Calu3 (cell line): ENCODE results near the gene AIG1. TPM values are rescaled to one million over a fixed set of nuclear protein-coding genes. Genes with fewer than 3 reads are reported as not detected.

Experiments used
- BruUV-seq: library from RNA; stranded (reverse); fragments of 400-500 nt; replicated peaks from 2 replicates; lab custom pipeline; 2021; lab: Mats Ljungman, UMichigan
- CTCF ChIA-PET: fragments of 300-600 bp; sonication (Branson Sonifier 250); formaldehyde crosslinking; loops from one replicate; lab custom pipeline; 2022; ENCODE audit warnings: antibody characterized with exemption; lab: Charles Lee
- DNase-seq: peaks from one replicate; pipeline ENCODE4 v3.0.0; 2022
- H3K27ac Mint-ChIP-seq: one replicate; pipeline ENCODE4 v1.8.0; 2022; ENCODE audit warnings: mixed read lengths; ENCODE audit not compliant: unreplicated experiment
- H3K27me3 Mint-ChIP-seq: one replicate; pipeline ENCODE4 v1.8.0; 2022; ENCODE audit warnings: mixed read lengths; ENCODE audit not compliant: unreplicated experiment
- H3K36me3 Mint-ChIP-seq: one replicate; pipeline ENCODE4 v1.8.0; 2022; ENCODE audit warnings: mild to moderate bottlenecking, moderate library complexity, mixed read lengths; ENCODE audit not compliant: insufficient read depth, unreplicated experiment
- H3K4me1 Mint-ChIP-seq: one replicate; pipeline ENCODE4 v1.8.0; 2022; ENCODE audit warnings: mild to moderate bottlenecking, low read depth, mixed read lengths; ENCODE audit not compliant: unreplicated experiment
- H3K4me3 Mint-ChIP-seq: one replicate; pipeline ENCODE4 v1.8.0; 2022; ENCODE audit warnings: mild to moderate bottlenecking, low read depth, moderate library complexity, mixed read lengths; ENCODE audit not compliant: unreplicated experiment
- H3K9me3 Mint-ChIP-seq: one replicate; pipeline ENCODE4 v1.8.0; 2022; ENCODE audit warnings: low read depth, mixed read lengths; ENCODE audit not compliant: unreplicated experiment
- intact Hi-C: fragments of 100-400 bp; cut with micrococcal nuclease; formaldehyde crosslinking; loops from one replicate; pipeline ENCODE4 v1.10.0; 2022; ENCODE audit not compliant: unreplicated experiment
- total RNA-seq: library from RNA; stranded (reverse); gene quantifications from 2 replicates; pipeline ENCODE4 v1.2.3, GENCODE V29; 2022
- TF ChIP-seq, protein P1 (sequence below): fragments of 200-600 bp; IDR thresholded peaks from one replicate; pipeline ENCODE4 v1.8.0; 2022; ENCODE audit warnings: antibody characterized with exemption; ENCODE audit not compliant: unreplicated experiment

The AIG1 gene
- total RNA-seq, 1 experiment from 2014 or later, result 57.2 TPM

DNA sequence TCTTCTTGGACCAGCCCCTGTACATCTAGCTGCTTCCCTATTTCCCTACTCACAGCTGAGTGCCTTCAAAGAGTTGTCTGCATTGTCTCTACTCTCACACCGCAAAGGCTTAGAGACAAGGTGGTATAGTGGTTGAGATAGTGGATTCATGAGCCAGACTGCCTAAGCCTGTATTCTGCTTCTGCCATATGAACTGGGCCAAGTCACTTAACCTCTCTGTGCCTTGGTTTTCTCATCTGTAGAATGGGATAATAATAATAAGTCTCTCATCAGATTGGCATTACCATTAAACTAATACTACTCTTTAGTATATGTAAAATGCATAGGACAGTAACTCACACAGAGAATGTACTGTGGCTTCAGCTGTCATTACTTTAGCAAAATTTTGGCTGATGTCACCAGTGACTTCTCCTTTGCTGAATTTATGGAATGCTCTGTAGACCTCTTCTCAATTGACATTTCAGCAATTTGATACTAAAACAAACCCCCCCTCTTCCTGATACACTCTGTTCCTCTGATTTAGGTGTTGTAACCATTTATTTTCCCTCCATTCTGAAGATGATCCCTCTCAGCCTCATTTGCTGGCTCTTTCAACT lies 233.7 kb downstream of the AIG1 start:
- intact Hi-C loops, result no loop called here

DNA sequence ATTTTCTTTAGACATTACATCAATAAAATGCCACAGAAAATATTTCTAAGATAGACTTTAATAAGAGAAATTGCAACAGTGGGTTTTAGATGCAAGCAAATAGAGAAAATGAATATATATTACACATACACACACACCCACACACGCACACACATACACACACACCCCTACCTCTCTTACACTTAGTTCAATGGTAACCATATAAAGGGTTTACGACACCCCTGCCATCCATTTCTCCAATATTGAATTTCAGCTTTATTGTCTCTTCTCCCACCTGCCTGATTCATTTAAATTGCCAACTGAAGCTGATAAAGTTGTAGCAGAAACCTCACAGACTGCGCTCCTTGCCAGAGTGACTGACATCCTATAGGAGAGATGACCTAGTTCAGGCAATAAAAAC lies 235.2 kb downstream of the AIG1 start:
- Mint-ChIP-seq H3K4me3 (no peak overlapping the region), H3K27ac (no peak overlapping the region), H3K36me3 (no peaks in the 10 kb centered on the region), H3K9me3 (no peaks in the 10 kb centered on the region), H3K27me3 (no peaks in the 10 kb centered on the region), H3K4me1 (no peaks in the 10 kb centered on the region)
- DNase-seq, result no peak
- CTCF ChIA-PET, result interaction anchor here (0.5 kb wide), 1 partner anchor 322 kb away, joined by 4 read pairs; no protein-coding TSS in a partner anchor
- intact Hi-C loops, result no loop called here
- TF ChIP-seq, protein P1, sequence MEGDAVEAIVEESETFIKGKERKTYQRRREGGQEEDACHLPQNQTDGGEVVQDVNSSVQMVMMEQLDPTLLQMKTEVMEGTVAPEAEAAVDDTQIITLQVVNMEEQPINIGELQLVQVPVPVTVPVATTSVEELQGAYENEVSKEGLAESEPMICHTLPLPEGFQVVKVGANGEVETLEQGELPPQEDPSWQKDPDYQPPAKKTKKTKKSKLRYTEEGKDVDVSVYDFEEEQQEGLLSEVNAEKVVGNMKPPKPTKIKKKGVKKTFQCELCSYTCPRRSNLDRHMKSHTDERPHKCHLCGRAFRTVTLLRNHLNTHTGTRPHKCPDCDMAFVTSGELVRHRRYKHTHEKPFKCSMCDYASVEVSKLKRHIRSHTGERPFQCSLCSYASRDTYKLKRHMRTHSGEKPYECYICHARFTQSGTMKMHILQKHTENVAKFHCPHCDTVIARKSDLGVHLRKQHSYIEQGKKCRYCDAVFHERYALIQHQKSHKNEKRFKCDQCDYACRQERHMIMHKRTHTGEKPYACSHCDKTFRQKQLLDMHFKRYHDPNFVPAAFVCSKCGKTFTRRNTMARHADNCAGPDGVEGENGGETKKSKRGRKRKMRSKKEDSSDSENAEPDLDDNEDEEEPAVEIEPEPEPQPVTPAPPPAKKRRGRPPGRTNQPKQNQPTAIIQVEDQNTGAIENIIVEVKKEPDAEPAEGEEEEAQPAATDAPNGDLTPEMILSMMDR, result no peak
- BruUV-seq, result no TSS peak

More for the DNA sequence above, 233.7 kb downstream of the AIG1 start:
- Mint-ChIP-seq H3K27ac (no peak overlapping the region), H3K4me3 (no peak overlapping the region), H3K36me3 (no peaks in the 10 kb centered on the region), H3K27me3 (no peaks in the 10 kb centered on the region), H3K4me1 (no peaks in the 10 kb centered on the region), H3K9me3 (no peaks in the 10 kb centered on the region)
- DNase-seq, result no peak
- TF ChIP-seq, protein P1, result no peak
- CTCF ChIA-PET, result no interaction called here
- BruUV-seq, result no TSS peak

DNA sequence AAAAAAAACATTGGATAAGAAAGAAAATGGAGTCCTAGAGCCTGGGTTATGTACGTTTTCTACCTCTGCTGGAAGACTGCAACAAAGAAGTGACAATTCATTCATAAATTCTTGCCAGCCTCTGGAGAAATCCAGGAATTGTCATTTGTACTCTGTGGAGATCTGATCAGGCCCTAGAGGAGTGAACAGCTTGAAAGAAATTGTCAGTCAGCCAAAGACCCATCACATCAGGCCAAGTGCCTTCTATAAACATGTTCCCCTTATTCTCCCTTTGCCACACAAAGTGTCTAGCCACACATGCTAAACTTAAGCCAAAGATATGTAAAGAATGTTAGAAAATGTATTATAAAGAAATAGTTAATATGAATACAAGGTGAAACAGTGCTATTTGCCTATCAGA lies 237.4 kb downstream of the AIG1 start:
- no peaks in the 10 kb centered on the region for H3K36me3 Mint-ChIP-seq
- no peaks in the 10 kb centered on the region for H3K9me3 Mint-ChIP-seq
- DNase-seq, result no peak
- BruUV-seq, result no TSS peak
- H3K27me3 Mint-ChIP-seq, result no peaks in the 10 kb centered on the region
- H3K27ac Mint-ChIP-seq, result no peak overlapping the region
- CTCF ChIA-PET, result no interaction called here
- H3K4me1 Mint-ChIP-seq, result no peaks in the 10 kb centered on the region
- H3K4me3 Mint-ChIP-seq, result no peak overlapping the region
- TF ChIP-seq, protein P1, result no peak
- intact Hi-C loops, result no loop called here

DNA sequence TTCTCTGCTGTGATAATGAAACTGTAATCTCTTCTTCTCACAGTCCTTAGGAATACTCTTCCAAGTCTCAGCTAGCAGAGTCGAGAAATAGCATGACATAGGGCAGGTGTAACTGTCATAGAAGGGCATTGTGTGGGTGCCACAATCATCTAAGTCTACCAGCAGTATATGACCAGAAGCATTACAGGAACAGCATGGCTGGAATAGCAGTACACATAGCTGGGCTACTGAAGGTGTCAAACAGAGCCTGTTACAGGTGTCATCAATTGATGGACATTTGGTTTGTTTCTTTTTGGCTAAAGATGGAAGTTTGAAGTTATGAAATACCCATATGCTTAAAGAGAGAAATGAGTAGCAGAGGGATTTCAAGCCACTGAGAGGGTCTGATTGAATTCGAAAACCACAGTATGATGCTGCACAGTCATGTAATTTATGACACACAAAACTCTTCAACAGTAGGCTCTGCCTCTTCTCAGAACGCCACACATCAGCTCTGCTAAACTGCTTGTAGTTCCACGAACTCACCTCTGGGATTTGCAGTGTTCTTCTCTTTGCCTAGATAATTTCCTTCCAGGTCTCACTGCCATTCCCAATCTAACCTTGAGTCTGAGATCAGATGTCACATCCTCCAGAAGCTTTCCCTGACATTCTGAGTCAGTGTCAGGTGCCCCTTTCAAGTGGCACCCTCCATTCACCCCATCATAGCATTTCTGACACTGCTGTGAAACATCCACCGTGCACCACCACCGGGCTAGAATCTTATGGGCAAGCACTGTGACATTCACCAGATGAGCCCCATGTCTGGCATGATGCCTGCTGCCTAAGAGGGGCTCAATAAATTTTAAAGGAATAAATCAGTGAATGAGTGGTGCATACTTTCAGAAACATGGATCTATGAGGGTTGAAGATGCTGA lies 238.8 kb downstream of the AIG1 start:
- CTCF ChIA-PET, result no interaction called here
- Mint-ChIP-seq H3K4me3 (no peak overlapping the region), H3K27me3 (no peaks in the 10 kb centered on the region), H3K9me3 (no peaks in the 10 kb centered on the region), H3K4me1 (no peaks in the 10 kb centered on the region), H3K36me3 (no peaks in the 10 kb centered on the region), H3K27ac (no peak overlapping the region)
- TF ChIP-seq, protein P1, result no peak
- DNase-seq, result no peak
- intact Hi-C loops, result no loop called here
- no TSS peak for BruUV-seq
